NCI-H2107 treated with DMSO at 0.1 percent for 48 hours (cell line): ENCODE data around the gene VGF.
A peak's percentile ranks its signal among the peaks of the same experiment; 100 is the strongest.

Experiments used
- DNase-seq: peaks from one replicate; lab custom pipeline; 2025; ENCODE audit not compliant: unreplicated experiment; lab: John Stamatoyannopoulos, UW

The VGF gene

DNA sequence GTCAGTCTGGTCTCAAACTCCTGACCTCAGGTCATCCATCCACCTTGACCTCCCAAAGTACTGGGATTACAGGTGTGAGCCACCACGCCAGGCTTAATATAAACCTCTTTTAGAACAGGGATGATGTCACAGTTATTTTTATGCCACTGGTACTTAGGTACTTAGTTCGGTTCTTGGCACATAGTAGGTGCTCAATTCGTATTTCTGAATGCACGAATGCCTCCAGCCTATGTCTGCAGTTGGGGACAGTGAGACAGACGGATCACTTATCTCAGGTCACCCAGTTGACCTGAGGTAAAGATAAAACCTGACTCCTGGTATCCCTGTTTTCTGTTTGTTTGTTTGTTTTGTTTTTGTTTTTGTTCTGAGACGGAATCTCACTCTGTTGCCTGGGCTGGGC, 20.8 kb upstream of the VGF start:
- no peak for DNase-seq

- DNase-seq: no peak
Measured at GRCh38 chr7:101185258-101185839, 20.0 kb upstream of the VGF start.

DNA sequence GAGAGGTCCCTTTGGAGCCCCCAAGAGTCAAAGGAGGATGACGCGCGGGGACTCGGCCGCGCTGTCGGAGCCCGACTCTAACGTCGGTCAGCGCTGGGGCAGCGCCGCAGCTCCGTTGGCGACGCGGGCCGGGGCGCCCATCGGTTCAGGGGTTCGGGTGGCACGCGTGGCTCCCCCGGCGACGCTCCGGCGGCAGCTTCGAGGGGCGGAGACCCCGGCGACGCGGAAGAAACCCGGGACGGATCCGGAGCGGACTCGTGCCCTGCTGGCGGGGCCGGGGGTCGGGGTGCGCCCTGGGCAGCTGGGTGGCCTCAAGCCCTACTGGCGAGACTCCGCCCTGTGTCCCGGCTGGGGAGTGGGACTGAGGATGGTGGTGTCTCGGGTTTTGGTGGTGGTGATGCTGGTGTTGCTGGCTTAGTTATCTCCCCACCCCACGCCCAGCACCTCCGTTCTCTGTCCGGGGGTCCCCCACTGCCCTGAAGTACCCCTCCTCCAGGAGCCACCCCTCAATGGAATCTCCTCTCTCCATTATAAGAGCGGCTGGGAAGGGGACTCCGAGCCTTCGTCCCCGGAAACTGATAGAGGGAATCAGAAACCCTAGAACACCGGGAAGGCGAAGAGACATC, 14.9 kb upstream of the VGF start, which contains the start of gene NAT16:
TSS of gene NAT16 (minus strand) at position 164 of the 626 bp plus-strand sequence. CDS start 5,486 bp downstream, outside the sequence.
- no peak for DNase-seq

- DNase-seq: no peak
Measured at GRCh38 chr7:101179713-101180112, 14.3 kb upstream of the VGF start.

- peak; percentile 14 for DNase-seq
Measured at GRCh38 chr7:101179117-101179516, 13.7 kb upstream of the VGF start.

DNA sequence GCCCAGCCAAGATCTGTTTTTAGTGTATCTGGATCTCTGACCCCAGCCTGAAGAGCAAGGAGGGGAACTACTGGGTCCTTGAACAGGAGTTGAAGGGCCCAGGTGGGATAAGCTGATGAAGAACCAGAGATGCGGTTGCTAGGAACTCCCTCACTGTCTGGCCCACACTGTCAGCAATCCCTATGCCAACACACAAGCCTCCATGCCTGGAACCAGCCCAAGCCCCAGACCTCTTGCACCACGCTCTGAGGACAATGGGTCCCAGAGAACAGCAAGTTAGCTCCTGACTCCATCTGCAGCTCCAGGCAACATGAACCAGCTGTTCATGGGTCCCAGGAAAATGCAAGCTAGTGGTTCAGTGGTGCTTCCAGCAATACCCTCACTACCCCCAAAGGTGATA, 12.3 kb upstream of the VGF start:
- DNase-seq: no peak

- no peak for DNase-seq
Measured at GRCh38 chr7:101175664-101176063, 10.3 kb upstream of the VGF start.

GRCh38 chr7:101174322-101174854, 9.0 kb upstream of the VGF start:
- DNase-seq: no peak

DNA sequence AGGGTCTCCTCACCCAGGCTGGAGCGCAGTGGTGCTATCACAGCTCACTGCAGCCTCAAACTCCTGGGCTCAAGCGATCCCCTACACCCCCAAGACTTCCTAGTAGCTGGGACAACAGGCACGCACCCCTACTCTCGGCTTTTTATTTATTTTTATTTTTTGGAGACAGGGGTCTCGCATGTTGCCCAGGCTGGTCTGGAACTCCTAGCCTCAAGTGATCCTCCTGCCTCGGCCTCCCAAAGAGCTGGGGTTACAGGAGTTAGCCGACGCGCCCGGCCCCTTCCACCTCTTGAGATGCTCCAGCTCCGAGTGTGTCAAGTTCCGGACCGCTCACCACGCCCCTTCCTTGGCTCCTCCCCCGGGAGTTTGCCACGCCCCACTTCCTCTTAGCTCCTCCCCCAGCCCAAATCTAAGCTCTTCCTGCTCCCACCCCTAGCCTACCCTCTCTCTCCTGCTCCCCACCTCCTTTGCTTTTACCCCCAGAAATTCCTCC, 8.4 kb upstream of the VGF start:
- DNase-seq: no peak

GRCh38 chr7:101172854-101173751, 7.7 kb upstream of the VGF start:
- DNase-seq: peak; percentile 64

- DNase-seq: peak; percentile 30
Measured at GRCh38 chr7:101172005-101172853, 6.9 kb upstream of the VGF start.

DNA sequence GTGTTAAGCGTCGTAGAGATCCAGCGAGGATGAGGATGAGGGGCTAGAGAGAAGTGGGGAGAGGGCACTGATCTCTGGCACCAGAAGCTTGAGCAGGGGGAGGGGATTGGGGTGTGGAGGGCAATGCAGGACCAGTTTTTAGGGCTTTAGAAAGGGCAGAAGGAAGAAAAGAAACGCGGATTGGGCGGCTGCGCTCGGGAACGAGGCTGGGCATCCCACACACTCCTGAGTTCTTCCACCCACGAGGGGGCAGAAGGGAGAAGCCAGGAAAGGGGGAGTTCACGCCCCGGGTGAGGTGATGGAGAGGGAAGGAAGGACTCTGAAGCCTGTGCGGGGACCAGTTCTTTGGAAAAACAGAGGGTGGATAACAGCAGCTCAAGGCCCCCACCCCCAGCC, 6.1 kb upstream of the VGF start:
- DNase-seq: no peak

- no peak for DNase-seq
Measured at GRCh38 chr7:101170617-101171441, 5.5 kb upstream of the VGF start.

GRCh38 chr7:101169838-101170551, 4.6 kb upstream of the VGF start:
- no peak for DNase-seq

GRCh38 chr7:101169110-101169837, 3.9 kb upstream of the VGF start:
- no peak for DNase-seq

DNA sequence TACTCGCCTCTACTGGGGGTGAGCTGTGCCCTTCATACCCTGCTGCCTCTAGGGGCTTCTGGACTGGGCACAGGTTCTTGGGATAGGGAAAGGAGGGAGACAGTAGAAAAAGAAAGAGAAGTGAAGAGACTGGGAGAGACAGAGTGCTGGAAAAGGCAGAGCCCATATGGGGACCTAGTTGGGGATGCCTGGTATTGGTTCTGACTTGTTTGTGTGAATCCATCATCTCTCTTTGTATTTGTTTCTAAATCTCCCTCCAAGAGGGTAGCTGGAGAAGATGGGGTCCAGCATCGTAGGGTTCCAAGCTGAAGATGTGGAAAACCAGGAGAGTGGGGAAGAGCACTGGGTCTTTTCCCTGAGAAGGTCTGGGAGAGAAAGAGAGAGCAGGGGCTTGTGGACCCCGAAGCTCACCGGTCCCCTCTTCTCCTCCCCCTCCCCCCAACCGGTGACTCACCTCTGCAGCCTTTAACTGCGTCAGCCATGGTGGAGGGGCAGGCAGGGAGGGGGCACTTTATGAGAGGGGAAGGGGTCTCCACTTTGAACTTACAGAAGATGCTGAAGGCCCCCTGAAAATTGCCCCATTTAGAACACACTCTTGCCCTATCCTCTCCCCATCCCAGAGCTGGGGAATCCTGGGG, 3.2 kb upstream of the VGF start:
- no peak for DNase-seq

GRCh38 chr7:101167645-101168411, 2.5 kb upstream of the VGF start:
- DNase-seq: no peak
